GM12891 (cell line): ENCODE data around the gene KCNK17.

Experiments used
- PAX5 ChIP-seq: IDR thresholded peaks from 2 replicates; pipeline ENCODE4 v1.6.1; 2011; ENCODE audit warnings: low read length, moderate library complexity, mild to moderate bottlenecking; ENCODE audit not compliant: insufficient read depth, severe bottlenecking
- POLR2A ChIP-seq: IDR thresholded peaks from 2 replicates; pipeline ENCODE4 v1.6.1; 2011; ENCODE audit warnings: low read depth, low read length, control low read depth
- POLR2AphosphoS5 ChIP-seq: IDR thresholded peaks from 2 replicates; pipeline ENCODE4 v1.6.1; 2011; ENCODE audit warnings: low read depth, low read length, control low read depth
- SPI1 ChIP-seq: IDR thresholded peaks from 2 replicates; pipeline ENCODE4 v1.6.1; 2011; ENCODE audit warnings: low read depth, low read length, control low read depth
- TAF1 ChIP-seq: IDR thresholded peaks from 2 replicates; pipeline ENCODE4 v1.6.1; 2011; ENCODE audit warnings: low read depth, low read length, control low read depth

GRCh38 chr6:39344821-39345280 lies 30.6 kb upstream of the KCNK17 start:
- TF ChIP-seq POLR2AphosphoS5 (no peak), POLR2A (no peak), TAF1 (no peak), SPI1 (no peak), PAX5 (no peak)
